IMR-90 (cell line): Measurements from ENCODE around the gene FAM32A. TPM values are rescaled to one million over a fixed set of nuclear protein-coding genes. Genes with fewer than 3 reads are reported as not detected.

Experiments
- ATAC-seq: fragments of 200-7000 bp; cut with Tn5 transposase; 2 replicates; pipeline ENCODE4 v1.9.1; 2020; ENCODE audit warnings: low read depth, mild to moderate bottlenecking, moderate library complexity
- BruUV-seq: library from RNA; stranded (reverse); fragments of 400-500 nt; replicated peaks from 2 replicates; lab custom pipeline; 2021; lab: Mats Ljungman, UMichigan
- CTCF ChIA-PET: fragments of 300-600 bp; formaldehyde crosslinking; extraction: SDS; loops from one replicate; lab custom pipeline; 2021; ENCODE audit warnings: antibody characterized with exemption; lab: Yijun Ruan, JAX
- POLR2A ChIA-PET: fragments of 300-600 bp; sonication (Branson Sonifier 250); formaldehyde crosslinking; loops from one replicate; lab custom pipeline; 2022; ENCODE audit warnings: antibody characterized with exemption; ENCODE audit not compliant: unreplicated experiment; lab: Charles Lee
- DNase-seq: peaks from one replicate; pipeline ENCODE4 v3.0.0; 2013
- H2AFZ ChIP-seq: replicated peaks from 2 replicates; pipeline ENCODE3; 2013; ENCODE audit warnings: low read length, mild to moderate bottlenecking; ENCODE audit not compliant: poor library complexity
- H2AK5ac ChIP-seq: 2 replicates; pipeline ENCODE4 v1.6.1; 2013; ENCODE audit warnings: low read depth, low read length, inconsistent platforms
- H2AK9ac ChIP-seq: replicated peaks from 2 replicates; pipeline ENCODE3; 2013; ENCODE audit warnings: mild to moderate bottlenecking, low read depth, low read length, moderate library complexity; ENCODE audit not compliant: poor library complexity
- H2BK120ac ChIP-seq: 2 replicates; pipeline ENCODE4 v1.6.1; 2013; ENCODE audit warnings: low read depth, low read length, inconsistent platforms
- H2BK15ac ChIP-seq: 3 replicates; pipeline ENCODE4 v1.6.1; 2013; ENCODE audit warnings: low read depth, low read length, inconsistent platforms
- H2BK20ac ChIP-seq: 2 replicates; pipeline ENCODE4 v1.6.1; 2013; ENCODE audit warnings: low read depth, mild to moderate bottlenecking, inconsistent platforms, low read length, moderate library complexity
- H2BK5ac ChIP-seq: 2 replicates; pipeline ENCODE4 v1.6.1; 2013; ENCODE audit warnings: mild to moderate bottlenecking, low read depth, low read length, inconsistent platforms; ENCODE audit not compliant: poor library complexity, severe bottlenecking
- H3K14ac ChIP-seq: replicated peaks from 2 replicates; pipeline ENCODE4 v1.6.1; 2013; ENCODE audit warnings: low read depth, low read length, inconsistent platforms
- H3K18ac ChIP-seq: 2 replicates; pipeline ENCODE4 v1.6.1; 2013; ENCODE audit warnings: low read depth, low read length, control low read depth
- H3K23ac ChIP-seq: 2 replicates; pipeline ENCODE4 v1.6.1; 2013; ENCODE audit warnings: low read depth, low read length, inconsistent platforms
- H3K27ac ChIP-seq: 2 replicates; pipeline ENCODE4 v1.5.1; 2013; ENCODE audit warnings: mild to moderate bottlenecking, control low read depth, low read length; ENCODE audit not compliant: insufficient read depth
- H3K27me3 ChIP-seq: 2 replicates; pipeline ENCODE4 v1.6.1; 2013; ENCODE audit warnings: low read length; ENCODE audit not compliant: control insufficient read depth, insufficient read depth
- H3K36me3 ChIP-seq: 2 replicates; pipeline ENCODE4 v1.6.1; 2013; ENCODE audit warnings: low read length, mixed read lengths; ENCODE audit not compliant: control insufficient read depth, insufficient read depth
- H3K4ac ChIP-seq: 2 replicates; pipeline ENCODE4 v1.6.1; 2013; ENCODE audit warnings: low read depth, low read length, inconsistent platforms
- H3K4me1 ChIP-seq: 2 replicates; pipeline ENCODE4 v1.6.1; 2013; ENCODE audit warnings: low read length, mixed read lengths; ENCODE audit not compliant: control insufficient read depth, insufficient read depth
- H3K4me2 ChIP-seq: 2 replicates; pipeline ENCODE4 v1.6.1; 2013; ENCODE audit warnings: low read depth, mild to moderate bottlenecking, control low read depth, low read length, moderate library complexity
- H3K4me3 ChIP-seq: 2 replicates; pipeline ENCODE4 v1.5.1; 2013; ENCODE audit warnings: low read depth, mild to moderate bottlenecking, control low read depth, low read length, moderate library complexity; ENCODE audit not compliant: insufficient read depth
- H3K56ac ChIP-seq: 2 replicates; pipeline ENCODE4 v1.6.1; 2013; ENCODE audit warnings: low read length, inconsistent platforms; ENCODE audit not compliant: insufficient read depth; ENCODE audit errors: extremely low read depth
- H3K79me1 ChIP-seq, 2 experiments: 2 replicates each; pipeline ENCODE4 v1.6.1; 2013; ENCODE audit warnings: low read length in 2 of 2, inconsistent platforms in 1 of 2, low read depth in 1 of 2
- H3K9ac ChIP-seq: 2 replicates; pipeline ENCODE4 v1.6.1; 2013; ENCODE audit warnings: low read depth, low read length, control low read depth
- H3K9me1 ChIP-seq: 2 replicates; pipeline ENCODE4 v1.6.1; 2013; ENCODE audit warnings: low read length, inconsistent platforms; ENCODE audit not compliant: insufficient read depth
- H3K9me3 ChIP-seq: 2 replicates; pipeline ENCODE4 v1.6.1; 2013; ENCODE audit warnings: low read length; ENCODE audit not compliant: control insufficient read depth, insufficient read depth
- H4K20me1 ChIP-seq: 2 replicates; pipeline ENCODE4 v1.6.1; 2013; ENCODE audit warnings: low read length, inconsistent platforms; ENCODE audit not compliant: insufficient read depth
- H4K5ac ChIP-seq: 2 replicates; pipeline ENCODE4 v1.6.1; 2013; ENCODE audit warnings: mild to moderate bottlenecking, low read depth, low read length, control low read depth
- H4K8ac ChIP-seq, 2 experiments: 2 replicates each; pipeline ENCODE4 v1.6.1; 2013; ENCODE audit warnings: low read depth in 2 of 2, low read length in 2 of 2, control low read depth in 1 of 2, inconsistent platforms in 1 of 2
- H4K91ac ChIP-seq: 2 replicates; pipeline ENCODE4 v1.6.1; 2013; ENCODE audit warnings: low read depth, low read length, inconsistent platforms; ENCODE audit not compliant: insufficient read depth
- BHLHE40 ChIP-seq: fragments of 150-350 bp; IDR thresholded peaks from 2 replicates; pipeline ENCODE4 v1.6.1; 2016; ENCODE audit warnings: mild to moderate bottlenecking, low read depth, low read length
- CEBPB ChIP-seq: IDR thresholded peaks from 2 replicates; pipeline ENCODE4 v1.6.1; 2012; ENCODE audit warnings: low read depth, low read length, improper control_type of control experiment
- CHD1 ChIP-seq: IDR thresholded peaks from 2 replicates; pipeline ENCODE4 v1.6.1; 2012; ENCODE audit warnings: low read depth, low read length, improper control_type of control experiment
- FOS ChIP-seq: fragments of 150-350 bp; IDR thresholded peaks from 2 replicates; pipeline ENCODE4 v1.6.1; 2016; ENCODE audit warnings: low read depth, low read length
- MAFK ChIP-seq: IDR thresholded peaks from 2 replicates; pipeline ENCODE4 v1.6.1; 2012; ENCODE audit warnings: low read depth, low read length, improper control_type of control experiment
- MAZ ChIP-seq: IDR thresholded peaks from 2 replicates; pipeline ENCODE4 v1.6.1; 2012; ENCODE audit warnings: low read depth, mild to moderate bottlenecking, low read length, improper control_type of control experiment, moderate library complexity, borderline replicate concordance
- MXI1 ChIP-seq: IDR thresholded peaks from 2 replicates; pipeline ENCODE4 v1.6.1; 2012; ENCODE audit warnings: low read depth, mild to moderate bottlenecking, low read length, moderate library complexity, borderline replicate concordance
- NFE2L2 ChIP-seq: fragments of 150-350 bp; IDR thresholded peaks from 2 replicates; pipeline ENCODE4 v1.6.1; 2016; ENCODE audit warnings: low read depth, mild to moderate bottlenecking, low read length
- POLR2A ChIP-seq: IDR thresholded peaks from 2 replicates; pipeline ENCODE4 v1.6.1; 2012; ENCODE audit warnings: mild to moderate bottlenecking, low read depth, low read length
- RAD21 ChIP-seq: IDR thresholded peaks from 2 replicates; pipeline ENCODE4 v1.6.1; 2012; ENCODE audit warnings: low read length, improper control_type of control experiment
- RCOR1 ChIP-seq: IDR thresholded peaks from 2 replicates; pipeline ENCODE4 v1.6.1; 2012; ENCODE audit warnings: mild to moderate bottlenecking, low read length, improper control_type of control experiment; ENCODE audit not compliant: insufficient replicate concordance
- RFX5 ChIP-seq: IDR thresholded peaks from 2 replicates; pipeline ENCODE4 v1.8.0; 2012; ENCODE audit warnings: low read depth, mild to moderate bottlenecking, low read length, moderate library complexity
- SMC3 ChIP-seq: fragments of 150-350 bp; IDR thresholded peaks from 2 replicates; pipeline ENCODE4 v1.6.1; 2016; ENCODE audit warnings: low read depth, mild to moderate bottlenecking, antibody characterized with exemption, low read length, moderate library complexity
- WGBS, 2 experiments: methylation state at CpG; one replicate each; pipeline versions ENCODE4 v1.1.5 to v1.1.7; 2013; ENCODE audit warnings: missing lambda C conversion rate in 2 of 2; ENCODE audit not compliant: insufficient read length in 1 of 2; ENCODE audit errors: extremely low coverage in 2 of 2; 5-methylcytosine and 5-hydroxymethylcytosine counted together
- dilution Hi-C: fragments of 300-500 bp; cut with HindIII; formaldehyde crosslinking; loops from one replicate; pipeline ENCODE4 v1.14.3; 2018; ENCODE audit warnings: low sequenced_read_pairs; ENCODE audit not compliant: unreplicated experiment
- in situ Hi-C: fragments of 300-500 bp; cut with MboI; formaldehyde crosslinking; loops from 3 replicates; pipeline ENCODE4 v1.14.3; 2019; ENCODE audit warnings: low sequenced_read_pairs, inconsistent platforms, mixed read lengths
- intact Hi-C: fragments of 100-400 bp; cut with micrococcal nuclease; formaldehyde crosslinking; loops from 2 replicates; pipeline ENCODE4 v1.10.0; 2022
- polyA plus RNA-seq, 3 experiments: library from polyadenylated mRNA; depleted of rRNA; stranded (reverse); fragments of >200 nt; gene quantifications; 2 replicates each; pipeline ENCODE4 v1.2.3, GENCODE V29; 2012; ENCODE audit warnings: low replicate concordance in 1 of 3
- total RNA-seq: library from RNA; depleted of rRNA; stranded (reverse); fragments of >200 nt; gene quantifications from 2 replicates; pipeline ENCODE4 v1.2.3, GENCODE V29; 2012
- TF ChIP-seq, protein P1 (sequence below): fragments of 150-350 bp; IDR thresholded peaks from 2 replicates; pipeline ENCODE4 v1.6.1; 2016; ENCODE audit warnings: low read depth, mild to moderate bottlenecking, low read length, moderate library complexity, borderline replicate concordance
- TF ChIP-seq, protein P2 (sequence below): fragments of 150-350 bp; IDR thresholded peaks from 2 replicates; pipeline ENCODE4 v1.6.1; 2017; ENCODE audit warnings: mild to moderate bottlenecking, antibody characterized with exemption, low read length, low read depth
- TF ChIP-seq, protein P3 (sequence below): conservative IDR thresholded peaks from 2 replicates; pipeline ENCODE4 v1.5.1; 2012; ENCODE audit warnings: mild to moderate bottlenecking, low read depth, low read length, improper control_type of control experiment

FAM32A gene
- total and polyA plus RNA-seq, 2 of the 4 experiments (the other 2 are of a cell fraction): 99.5 to 130 TPM

DNA sequence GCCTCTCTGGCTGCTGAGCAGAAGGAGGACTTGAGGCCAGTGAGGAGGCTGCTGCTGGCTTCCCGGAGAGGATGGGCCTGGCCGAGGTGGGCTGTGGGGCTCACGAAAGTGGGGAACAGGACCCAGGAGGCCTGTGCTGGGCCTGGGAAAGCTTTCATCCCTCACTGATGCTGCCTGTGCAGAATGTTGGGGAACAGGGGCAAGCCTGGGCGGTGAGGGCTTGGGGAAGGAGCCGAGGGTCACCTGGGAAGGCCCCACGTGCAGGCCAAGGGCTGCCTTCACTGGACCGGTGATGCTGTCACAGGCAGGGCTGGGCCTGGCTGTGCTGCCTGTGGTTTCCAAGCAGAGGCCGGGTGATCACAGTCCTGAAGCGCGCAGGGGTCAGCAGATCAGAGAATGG is 21.9 kb downstream of the FAM32A start:
- Histone ChIP-seq H3K56ac (no peak overlapping the region), H3K18ac (no peak overlapping the region), H2BK120ac (no peak overlapping the region), H3K36me3 (peaks cover 75% of the 10 kb centered on the region), H4K5ac (no peak overlapping the region), H3K79me1 (peaks cover 53 to 68% of the 10 kb centered on the region in 2 experiments), H2AK9ac (peak overlapping the region; percentile 37), H3K9me3 (no peaks in the 10 kb centered on the region), H3K9ac (no peak overlapping the region), H4K20me1 (peaks cover 17% of the 10 kb centered on the region), H3K4me2 (no peak overlapping the region), H3K4me3 (no peak overlapping the region), H3K23ac (no peak overlapping the region), H3K4me1 (0 out of 2 replicates have a peak, but pooled peaks cover 2% of the 10 kb centered on the region), H3K27me3 (no peaks in the 10 kb centered on the region), H3K14ac (no peak overlapping the region), H2AFZ (no peak overlapping the region), H2BK15ac (no peak overlapping the region), H4K91ac (no peak overlapping the region), H2BK5ac (no peak overlapping the region), H3K27ac (no peak overlapping the region), H3K9me1 (0 out of 2 replicates have a peak, but pooled peaks cover 3% of the 10 kb centered on the region), H3K4ac (no peak overlapping the region), H4K8ac (no peak overlapping the region), H2AK5ac (no peak overlapping the region), H2BK20ac (no peak overlapping the region)
- no TSS peak for BruUV-seq
- ChIA-PET POLR2A (no interaction called here), CTCF (no interaction called here)
- WGBS, 2 experiments: no CpG with 5 or more reads among the region's 10 CpGs
- TF ChIP-seq FOS (no peak), MXI1 (no peak), RFX5 (no peak), MAFK (no peak), BHLHE40 (no peak), POLR2A (no peak), NFE2L2 (no peak), MAZ (no peak), CEBPB (no peak), RCOR1 (no peak), SMC3 (no peak), CHD1 (no peak), RAD21 (no peak)
- TF ChIP-seq, protein P1, sequence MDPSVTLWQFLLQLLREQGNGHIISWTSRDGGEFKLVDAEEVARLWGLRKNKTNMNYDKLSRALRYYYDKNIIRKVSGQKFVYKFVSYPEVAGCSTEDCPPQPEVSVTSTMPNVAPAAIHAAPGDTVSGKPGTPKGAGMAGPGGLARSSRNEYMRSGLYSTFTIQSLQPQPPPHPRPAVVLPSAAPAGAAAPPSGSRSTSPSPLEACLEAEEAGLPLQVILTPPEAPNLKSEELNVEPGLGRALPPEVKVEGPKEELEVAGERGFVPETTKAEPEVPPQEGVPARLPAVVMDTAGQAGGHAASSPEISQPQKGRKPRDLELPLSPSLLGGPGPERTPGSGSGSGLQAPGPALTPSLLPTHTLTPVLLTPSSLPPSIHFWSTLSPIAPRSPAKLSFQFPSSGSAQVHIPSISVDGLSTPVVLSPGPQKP: no peak
- TF ChIP-seq, protein P2, sequence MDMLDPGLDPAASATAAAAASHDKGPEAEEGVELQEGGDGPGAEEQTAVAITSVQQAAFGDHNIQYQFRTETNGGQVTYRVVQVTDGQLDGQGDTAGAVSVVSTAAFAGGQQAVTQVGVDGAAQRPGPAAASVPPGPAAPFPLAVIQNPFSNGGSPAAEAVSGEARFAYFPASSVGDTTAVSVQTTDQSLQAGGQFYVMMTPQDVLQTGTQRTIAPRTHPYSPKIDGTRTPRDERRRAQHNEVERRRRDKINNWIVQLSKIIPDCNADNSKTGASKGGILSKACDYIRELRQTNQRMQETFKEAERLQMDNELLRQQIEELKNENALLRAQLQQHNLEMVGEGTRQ: no peak
- TF ChIP-seq, protein P3, sequence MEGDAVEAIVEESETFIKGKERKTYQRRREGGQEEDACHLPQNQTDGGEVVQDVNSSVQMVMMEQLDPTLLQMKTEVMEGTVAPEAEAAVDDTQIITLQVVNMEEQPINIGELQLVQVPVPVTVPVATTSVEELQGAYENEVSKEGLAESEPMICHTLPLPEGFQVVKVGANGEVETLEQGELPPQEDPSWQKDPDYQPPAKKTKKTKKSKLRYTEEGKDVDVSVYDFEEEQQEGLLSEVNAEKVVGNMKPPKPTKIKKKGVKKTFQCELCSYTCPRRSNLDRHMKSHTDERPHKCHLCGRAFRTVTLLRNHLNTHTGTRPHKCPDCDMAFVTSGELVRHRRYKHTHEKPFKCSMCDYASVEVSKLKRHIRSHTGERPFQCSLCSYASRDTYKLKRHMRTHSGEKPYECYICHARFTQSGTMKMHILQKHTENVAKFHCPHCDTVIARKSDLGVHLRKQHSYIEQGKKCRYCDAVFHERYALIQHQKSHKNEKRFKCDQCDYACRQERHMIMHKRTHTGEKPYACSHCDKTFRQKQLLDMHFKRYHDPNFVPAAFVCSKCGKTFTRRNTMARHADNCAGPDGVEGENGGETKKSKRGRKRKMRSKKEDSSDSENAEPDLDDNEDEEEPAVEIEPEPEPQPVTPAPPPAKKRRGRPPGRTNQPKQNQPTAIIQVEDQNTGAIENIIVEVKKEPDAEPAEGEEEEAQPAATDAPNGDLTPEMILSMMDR: no peak
- intact Hi-C loops: no loop called here
- ATAC-seq (no peak), DNase-seq (no peak)
- dilution Hi-C loops: no loop called here
- in situ Hi-C loops: no loop called here
